HepG2 (cell line): ENCODE results near the gene C6orf136. TPM values are rescaled to one million over a fixed set of nuclear protein-coding genes. Genes with fewer than 3 reads are reported as not detected.

ENCODE experiments used
- ARHGAP35 ChIP-seq: sonication (generic); formaldehyde crosslinking; IDR thresholded peaks from 2 replicates; pipeline ENCODE4 v1.9.0; 2022; ENCODE audit warnings: mild to moderate bottlenecking, inconsistent platforms, moderate library complexity, missing genetic modification reagents, borderline replicate concordance
- BRCA1 ChIP-seq: sonication (generic); formaldehyde crosslinking; IDR thresholded peaks from 2 replicates; pipeline ENCODE4 v1.4.0; 2020; ENCODE audit warnings: missing genetic modification reagents
- CBFB ChIP-seq: sonication (generic); formaldehyde crosslinking; IDR thresholded peaks from 2 replicates; pipeline ENCODE4 v1.4.0; 2020; ENCODE audit warnings: missing genetic modification reagents
- HNF4A ChIP-seq: sonication (generic); formaldehyde crosslinking; IDR thresholded peaks from 2 replicates; pipeline ENCODE4 v1.4.0; 2020; ENCODE audit warnings: missing genetic modification reagents
- JDP2 ChIP-seq: sonication (generic); formaldehyde crosslinking; IDR thresholded peaks from 2 replicates; pipeline ENCODE4 v1.8.1; 2022; ENCODE audit warnings: missing genetic modification reagents, borderline replicate concordance
- MIER3 ChIP-seq: IDR thresholded peaks from 2 replicates; pipeline ENCODE4 v1.6.1; 2016; ENCODE audit warnings: missing compliant biosample characterization, borderline replicate concordance
- NR2F2 ChIP-seq: IDR thresholded peaks from 2 replicates; pipeline ENCODE4 v1.6.1; 2012; ENCODE audit warnings: low read depth, inconsistent platforms, borderline replicate concordance
- PCBP2 ChIP-seq: fragments of 200-400 bp; formaldehyde crosslinking; optimal IDR thresholded peaks from 2 replicates; pipeline ENCODE3; 2018; ENCODE audit warnings: low read length, low read depth; ENCODE audit not compliant: poor library complexity, severe bottlenecking
- PTBP1 ChIP-seq: fragments of 200-400 bp; formaldehyde crosslinking; IDR thresholded peaks from 2 replicates; pipeline ENCODE4 v1.6.1; 2018; ENCODE audit warnings: low read length, low read depth; ENCODE audit not compliant: poor library complexity, severe bottlenecking
- RELA ChIP-seq: sonication (generic); formaldehyde crosslinking; IDR thresholded peaks from 2 replicates; pipeline ENCODE4 v1.4.0; 2020; ENCODE audit warnings: missing genetic modification reagents
- RFXAP ChIP-seq: sonication (generic); formaldehyde crosslinking; IDR thresholded peaks from 2 replicates; pipeline ENCODE4 v1.4.0; 2020; ENCODE audit warnings: missing genetic modification reagents, borderline replicate concordance
- SIX4 ChIP-seq: sonication (generic); formaldehyde crosslinking; IDR thresholded peaks from 2 replicates; pipeline ENCODE4 v1.4.0; 2020; ENCODE audit warnings: missing genetic modification reagents
- SP1 ChIP-seq, 2 experiments: fragments of 450-650 bp in 1 of 2; sonication (generic) in 1 of 2; formaldehyde crosslinking in 1 of 2; IDR thresholded peaks; 2 replicates each; pipeline versions ENCODE4 v1.4.0 to v1.6.1; 2016 to 2020; ENCODE audit warnings: missing genetic modification reagents in 1 of 2
- SRF ChIP-seq: IDR thresholded peaks from 2 replicates; pipeline ENCODE4 v1.6.1; 2011; ENCODE audit warnings: mild to moderate bottlenecking, low read depth, low read length, moderate library complexity
- ZFX ChIP-seq: sonication (generic); formaldehyde crosslinking; IDR thresholded peaks from 2 replicates; pipeline ENCODE4 v1.4.0; 2020; ENCODE audit warnings: mild to moderate bottlenecking, low read depth, missing genetic modification reagents, moderate library complexity
- ZIK1 ChIP-seq: sonication (generic); formaldehyde crosslinking; IDR thresholded peaks from 2 replicates; pipeline ENCODE4 v1.5.0; 2020; ENCODE audit warnings: mild to moderate bottlenecking, low read depth, missing genetic modification reagents, borderline replicate concordance
- ZNF549 ChIP-seq: sonication (generic); formaldehyde crosslinking; IDR thresholded peaks from 2 replicates; pipeline ENCODE4 v1.5.0; 2020; ENCODE audit warnings: missing genetic modification reagents
- ZNF850 ChIP-seq: sonication (generic); formaldehyde crosslinking; conservative IDR thresholded peaks from 2 replicates; pipeline ENCODE4 v1.9.0; 2021; ENCODE audit warnings: mild to moderate bottlenecking, missing genetic modification reagents
- polyA plus RNA-seq, 8 experiments: library from polyadenylated mRNA; depleted of rRNA in 3 of 8; stranded (reverse) in 7 of 8; unstranded in 1 of 8; fragments of >200 nt; fragmentation: Illumina TruSeq in 4 of 8; extraction: Trizol in 4 of 8; gene quantifications; 2 replicates each; pipeline versions ENCODE4 v1.2.1 to v1.2.3, GENCODE V29; 2011 to 2016; ENCODE audit warnings: low read depth in 4 of 8, missing spikeins in 1 of 8, mixed read lengths in 1 of 8; ENCODE audit not compliant: insufficient read depth in 1 of 8
- total RNA-seq, 5 experiments: library from RNA; depleted of rRNA; stranded (reverse); fragments of >200 nt; fragmentation: Illumina TruSeq; extraction: Trizol; gene quantifications; 2 replicates each; pipeline ENCODE4 v1.2.3, GENCODE V29; 2016; ENCODE audit warnings: low read depth in 1 of 5
- TF ChIP-seq, protein P1 (sequence below): sonication (generic); formaldehyde crosslinking; IDR thresholded peaks from 2 replicates; pipeline ENCODE4 v1.4.0; 2020; ENCODE audit warnings: mild to moderate bottlenecking, missing genetic modification reagents, borderline replicate concordance
- TF ChIP-seq, protein P2 (sequence below): sonication (generic); formaldehyde crosslinking; IDR thresholded peaks from 2 replicates; pipeline ENCODE4 v1.5.0; 2020; ENCODE audit warnings: mild to moderate bottlenecking, missing genetic modification reagents, moderate library complexity
- TF ChIP-seq, protein P3 (sequence below): sonication (generic); formaldehyde crosslinking; IDR thresholded peaks from 2 replicates; pipeline ENCODE4 v1.8.0; 2022; ENCODE audit warnings: mild to moderate bottlenecking, missing genetic modification reagents, moderate library complexity
- TF ChIP-seq, protein P4 (sequence below): sonication (generic); formaldehyde crosslinking; IDR thresholded peaks from 2 replicates; pipeline ENCODE4 v1.5.0; 2020; ENCODE audit warnings: mild to moderate bottlenecking, missing genetic modification reagents, borderline replicate concordance

C6orf136 gene
- total and polyA plus RNA-seq, 2 of the 13 experiments (the other 11 are each of a cell fraction or from before 2014, with no cell fraction given), result 12.0 to 26.2 TPM

- TF ChIP-seq NR2F2 (peak; percentile 46; the same call in 1 of the 2 replicates), HNF4A (CRISPR knock-in tag) (peak; percentile 99), RFXAP (CRISPR knock-in tag) (peak; percentile 55; the same call in 1 of the 2 replicates), ARHGAP35 (CRISPR knock-in tag) (peak; percentile 73; the same call in 1 of the 2 replicates), RELA (CRISPR knock-in tag) (no peak), PTBP1 (no peak), MIER3 (CRISPR knock-in tag) (peak; percentile 95; the same call in 1 of the 2 replicates), SP1 (IDR thresholded peaks at IDR 0.05) (no peak), SP1 (CRISPR knock-in tag; IDR thresholded peaks at IDR 0.05) (no peak), ZIK1 (0 out of 2 replicates have a peak, but pooled peaks have one; percentile 16), SIX4 (CRISPR knock-in tag) (no peak), JDP2 (CRISPR knock-in tag) (no peak), CBFB (CRISPR knock-in tag) (0 out of 2 replicates have a peak, but pooled peaks have one; percentile 36), ZNF850 (CRISPR knock-in tag) (no peak), BRCA1 (CRISPR knock-in tag) (no peak; the same call in 1 of the 2 replicates), ZFX (CRISPR knock-in tag) (peak; percentile 68), PCBP2 (no peak), ZNF549 (no peak), SRF (no peak)
- TF ChIP-seq, protein P1, sequence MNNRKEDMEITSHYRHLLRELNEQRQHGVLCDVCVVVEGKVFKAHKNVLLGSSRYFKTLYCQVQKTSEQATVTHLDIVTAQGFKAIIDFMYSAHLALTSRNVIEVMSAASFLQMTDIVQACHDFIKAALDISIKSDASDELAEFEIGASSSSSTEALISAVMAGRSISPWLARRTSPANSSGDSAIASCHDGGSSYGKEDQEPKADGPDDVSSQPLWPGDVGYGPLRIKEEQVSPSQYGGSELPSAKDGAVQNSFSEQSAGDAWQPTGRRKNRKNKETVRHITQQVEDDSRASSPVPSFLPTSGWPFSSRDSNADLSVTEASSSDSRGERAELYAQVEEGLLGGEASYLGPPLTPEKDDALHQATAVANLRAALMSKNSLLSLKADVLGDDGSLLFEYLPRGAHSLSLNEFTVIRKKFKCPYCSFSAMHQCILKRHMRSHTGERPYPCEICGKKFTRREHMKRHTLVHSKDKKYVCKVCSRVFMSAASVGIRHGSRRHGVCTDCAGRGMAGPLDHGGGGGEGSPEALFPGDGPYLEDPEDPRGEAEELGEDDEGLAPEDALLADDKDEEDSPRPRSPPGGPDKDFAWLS (CRISPR knock-in tag), result 0 out of 2 replicates have a peak, but pooled peaks have one; percentile 2
- TF ChIP-seq, protein P2, sequence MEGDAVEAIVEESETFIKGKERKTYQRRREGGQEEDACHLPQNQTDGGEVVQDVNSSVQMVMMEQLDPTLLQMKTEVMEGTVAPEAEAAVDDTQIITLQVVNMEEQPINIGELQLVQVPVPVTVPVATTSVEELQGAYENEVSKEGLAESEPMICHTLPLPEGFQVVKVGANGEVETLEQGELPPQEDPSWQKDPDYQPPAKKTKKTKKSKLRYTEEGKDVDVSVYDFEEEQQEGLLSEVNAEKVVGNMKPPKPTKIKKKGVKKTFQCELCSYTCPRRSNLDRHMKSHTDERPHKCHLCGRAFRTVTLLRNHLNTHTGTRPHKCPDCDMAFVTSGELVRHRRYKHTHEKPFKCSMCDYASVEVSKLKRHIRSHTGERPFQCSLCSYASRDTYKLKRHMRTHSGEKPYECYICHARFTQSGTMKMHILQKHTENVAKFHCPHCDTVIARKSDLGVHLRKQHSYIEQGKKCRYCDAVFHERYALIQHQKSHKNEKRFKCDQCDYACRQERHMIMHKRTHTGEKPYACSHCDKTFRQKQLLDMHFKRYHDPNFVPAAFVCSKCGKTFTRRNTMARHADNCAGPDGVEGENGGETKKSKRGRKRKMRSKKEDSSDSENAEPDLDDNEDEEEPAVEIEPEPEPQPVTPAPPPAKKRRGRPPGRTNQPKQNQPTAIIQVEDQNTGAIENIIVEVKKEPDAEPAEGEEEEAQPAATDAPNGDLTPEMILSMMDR, result peak; percentile 40
- TF ChIP-seq, protein P3, sequence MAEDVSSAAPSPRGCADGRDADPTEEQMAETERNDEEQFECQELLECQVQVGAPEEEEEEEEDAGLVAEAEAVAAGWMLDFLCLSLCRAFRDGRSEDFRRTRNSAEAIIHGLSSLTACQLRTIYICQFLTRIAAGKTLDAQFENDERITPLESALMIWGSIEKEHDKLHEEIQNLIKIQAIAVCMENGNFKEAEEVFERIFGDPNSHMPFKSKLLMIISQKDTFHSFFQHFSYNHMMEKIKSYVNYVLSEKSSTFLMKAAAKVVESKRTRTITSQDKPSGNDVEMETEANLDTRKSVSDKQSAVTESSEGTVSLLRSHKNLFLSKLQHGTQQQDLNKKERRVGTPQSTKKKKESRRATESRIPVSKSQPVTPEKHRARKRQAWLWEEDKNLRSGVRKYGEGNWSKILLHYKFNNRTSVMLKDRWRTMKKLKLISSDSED (CRISPR knock-in tag), result 0 out of 2 replicates have a peak, but pooled peaks have one; percentile 56
- TF ChIP-seq, protein P4, sequence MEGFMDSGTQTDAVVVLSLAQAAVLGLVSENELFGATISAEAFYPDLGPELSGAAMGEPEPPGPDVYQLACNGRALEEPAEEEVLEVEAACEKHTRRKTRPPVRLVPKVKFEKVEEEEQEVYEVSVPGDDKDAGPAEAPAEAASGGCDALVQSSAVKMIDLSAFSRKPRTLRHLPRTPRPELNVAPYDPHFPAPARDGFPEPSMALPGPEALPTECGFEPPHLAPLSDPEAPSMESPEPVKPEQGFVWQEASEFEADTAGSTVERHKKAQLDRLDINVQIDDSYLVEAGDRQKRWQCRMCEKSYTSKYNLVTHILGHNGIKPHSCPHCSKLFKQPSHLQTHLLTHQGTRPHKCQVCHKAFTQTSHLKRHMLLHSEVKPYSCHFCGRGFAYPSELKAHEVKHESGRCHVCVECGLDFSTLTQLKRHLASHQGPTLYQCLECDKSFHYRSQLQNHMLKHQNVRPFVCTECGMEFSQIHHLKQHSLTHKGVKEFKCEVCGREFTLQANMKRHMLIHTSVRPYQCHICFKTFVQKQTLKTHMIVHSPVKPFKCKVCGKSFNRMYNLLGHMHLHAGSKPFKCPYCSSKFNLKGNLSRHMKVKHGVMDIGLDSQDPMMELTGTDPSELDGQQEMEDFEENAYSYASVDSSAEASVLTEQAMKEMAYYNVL, result peak; percentile 100
Observed at GRCh38 chr6:30654798-30655742, 8.1 kb downstream of the C6orf136 start (continued).
